Bronchial epithelial cell (primary cell): Measurements from ENCODE around the gene IFT43. TPM values are rescaled to one million over a fixed set of nuclear protein-coding genes. Genes with fewer than 3 reads are reported as not detected.

Experiments
- DNase-seq: peaks from one replicate; pipeline ENCODE4 v3.0.0-alpha.2; 2010; ENCODE audit warnings: low read depth
- FAIRE-seq: peaks from 2 replicates; lab custom pipeline; 2011; peaks lifted over from hg19 to GRCh38; lab: Jason Lieb, UNC
- H3K27me3 ChIP-seq: 2 replicates; pipeline ENCODE4 v1.5.1; 2011; ENCODE audit warnings: low read length; ENCODE audit not compliant: control insufficient read depth, insufficient read depth
- H3K36me3 ChIP-seq: 2 replicates; pipeline ENCODE4 v1.5.1; 2011; ENCODE audit warnings: low read length; ENCODE audit not compliant: control insufficient read depth, insufficient read depth
- H3K4me3 ChIP-seq: 2 replicates; pipeline ENCODE4 v1.5.1; 2011; ENCODE audit warnings: mild to moderate bottlenecking, low read depth, low read length, control low read depth
- CTCF ChIP-seq: IDR thresholded peaks from 2 replicates; pipeline ENCODE4 v1.5.1; 2011; ENCODE audit warnings: mild to moderate bottlenecking, moderate library complexity, low read length, control low read depth, inconsistent platforms; ENCODE audit not compliant: insufficient read depth, severe bottlenecking
- total RNA-seq: library from RNA; depleted of rRNA; stranded (reverse); fragments of >200 nt; gene quantifications from 2 replicates; pipeline ENCODE4 v1.2.1, GENCODE V29; 2014

IFT43 gene
- total RNA-seq, 1 donor from 2014 or later = 24.0 TPM

- no peak for TF ChIP-seq CTCF
- H3K4me3 ChIP-seq = no peak overlapping the region
- peaks cover 22% of the 10 kb centered on the region for H3K36me3 ChIP-seq
Measured at GRCh38 chr14:75995372-75996041, 9.9 kb downstream of the IFT43 start.

GRCh38 chr14:75996488-75996887 is 10.9 kb downstream of the IFT43 start:
- no peak for TF ChIP-seq CTCF
- H3K36me3 ChIP-seq = peaks cover 21% of the 10 kb centered on the region
- H3K27me3 ChIP-seq = no peaks in the 10 kb centered on the region

More at GRCh38 chr14:75995372-75996041, 9.9 kb downstream of the IFT43 start:
- FAIRE-seq = no peak
- no peak for DNase-seq
- H3K27me3 ChIP-seq = no peaks in the 10 kb centered on the region

GRCh38 chr14:75999511-76000190 is 14.1 kb downstream of the IFT43 start:
- TF ChIP-seq CTCF = no peak
- no peaks in the 10 kb centered on the region for H3K27me3 ChIP-seq
- H3K4me3 ChIP-seq = no peak overlapping the region
- peaks cover 15% of the 10 kb centered on the region for H3K36me3 ChIP-seq
- no peak for DNase-seq
- FAIRE-seq = no peak

More at GRCh38 chr14:75996488-75996887, 10.9 kb downstream of the IFT43 start:
- no peak for FAIRE-seq
- DNase-seq = no peak
- no peak overlapping the region for H3K4me3 ChIP-seq

GRCh38 chr14:76002383-76002782 is 16.8 kb downstream of the IFT43 start:
- FAIRE-seq (no peak), DNase-seq (no peak)
- Histone ChIP-seq H3K36me3 (peaks cover 9% of the 10 kb centered on the region), H3K4me3 (no peak overlapping the region), H3K27me3 (no peaks in the 10 kb centered on the region)
- no peak for TF ChIP-seq CTCF

- DNase-seq (no peak), FAIRE-seq (no peak)
- Histone ChIP-seq H3K36me3 (peaks cover 8% of the 10 kb centered on the region), H3K27me3 (no peaks in the 10 kb centered on the region), H3K4me3 (no peak overlapping the region)
- TF ChIP-seq CTCF = no peak
Measured at GRCh38 chr14:76006253-76006652, 20.7 kb downstream of the IFT43 start.

GRCh38 chr14:76007379-76007778 is 21.8 kb downstream of the IFT43 start:
- no peak for TF ChIP-seq CTCF
- FAIRE-seq = no peak
- DNase-seq = no peak
- no peaks in the 10 kb centered on the region for H3K27me3 ChIP-seq
- H3K4me3 ChIP-seq = no peak overlapping the region
- H3K36me3 ChIP-seq = peaks cover 8% of the 10 kb centered on the region
